Mesendoderm (in vitro differentiated cells): ENCODE data around the gene TWNK.

Source experiments
- DNase-seq: peaks from one replicate; pipeline ENCODE4 v3.0.0; 2013
- H2AK5ac ChIP-seq: 2 replicates; pipeline ENCODE4 v1.6.1; 2013; ENCODE audit warnings: low read length, inconsistent platforms
- H2BK120ac ChIP-seq: 2 replicates; pipeline ENCODE4 v1.6.1; 2013; ENCODE audit warnings: low read depth, mild to moderate bottlenecking, low read length, moderate library complexity, mixed read lengths
- H2BK15ac ChIP-seq: replicated peaks from 2 replicates; pipeline ENCODE4 v1.6.1; 2013; ENCODE audit warnings: low read depth, mild to moderate bottlenecking, moderate library complexity
- H2BK5ac ChIP-seq: 2 replicates; pipeline ENCODE4 v1.6.1; 2013; ENCODE audit warnings: low read length, inconsistent platforms
- H3K18ac ChIP-seq: 2 replicates; pipeline ENCODE4 v1.6.1; 2013; ENCODE audit warnings: mild to moderate bottlenecking, low read length, mixed read lengths
- H3K23ac ChIP-seq: one replicate; pipeline ENCODE4 v1.6.1; 2013; ENCODE audit warnings: low read length
- H3K27ac ChIP-seq: 2 replicates; pipeline ENCODE4 v1.5.1; 2013; ENCODE audit warnings: low read depth, mild to moderate bottlenecking, inconsistent platforms, low read length, moderate library complexity
- H3K27me3 ChIP-seq: 2 replicates; pipeline ENCODE4 v1.6.1; 2013; ENCODE audit warnings: low read length, control low read depth, mild to moderate bottlenecking, inconsistent platforms; ENCODE audit not compliant: insufficient read depth, poor library complexity
- H3K36me3 ChIP-seq: 2 replicates; pipeline ENCODE4 v1.6.1; 2013; ENCODE audit warnings: low read length, inconsistent platforms; ENCODE audit not compliant: control insufficient read depth, insufficient read depth
- H3K4ac ChIP-seq: one replicate; pipeline ENCODE4 v1.6.1; 2013; ENCODE audit warnings: low read depth, mild to moderate bottlenecking, low read length, moderate library complexity
- H3K4me1 ChIP-seq: 2 replicates; pipeline ENCODE4 v1.6.1; 2013; ENCODE audit warnings: low read depth, low read length, inconsistent platforms; ENCODE audit not compliant: control insufficient read depth
- H3K4me2 ChIP-seq: 2 replicates; pipeline ENCODE4 v1.6.1; 2013; ENCODE audit warnings: low read length
- H3K4me3 ChIP-seq: 2 replicates; pipeline ENCODE4 v1.5.1; 2013; ENCODE audit warnings: mild to moderate bottlenecking, low read length
- H3K56ac ChIP-seq: one replicate; pipeline ENCODE4 v1.6.1; 2013; ENCODE audit warnings: low read length
- H3K79me1 ChIP-seq: 2 replicates; pipeline ENCODE4 v1.6.1; 2013; ENCODE audit warnings: low read length, inconsistent platforms
- H3K79me2 ChIP-seq: 2 replicates; pipeline ENCODE4 v1.6.1; 2013; ENCODE audit warnings: mild to moderate bottlenecking, low read length; ENCODE audit not compliant: control insufficient read depth, insufficient read depth
- H3K9ac ChIP-seq: 2 replicates; pipeline ENCODE4 v1.6.1; 2013; ENCODE audit warnings: low read length, inconsistent platforms
- H4K5ac ChIP-seq: one replicate; pipeline ENCODE4 v1.6.1; 2013; ENCODE audit warnings: low read length
- H4K8ac ChIP-seq: one replicate; pipeline ENCODE4 v1.6.1; 2013; ENCODE audit warnings: low read depth, mild to moderate bottlenecking, control low read depth, low read length, moderate library complexity
- WGBS: extraction: QIAGEN DNeasy Blood & Tissue Kit; methylation state at CpG from one replicate; pipeline ENCODE4 v1.1.7; 2013; ENCODE audit warnings: low lambda C conversion rate, missing lambda C conversion rate; ENCODE audit not compliant: insufficient coverage; ENCODE audit errors: extremely low coverage; 5-methylcytosine and 5-hydroxymethylcytosine counted together

TWNK gene

DNA sequence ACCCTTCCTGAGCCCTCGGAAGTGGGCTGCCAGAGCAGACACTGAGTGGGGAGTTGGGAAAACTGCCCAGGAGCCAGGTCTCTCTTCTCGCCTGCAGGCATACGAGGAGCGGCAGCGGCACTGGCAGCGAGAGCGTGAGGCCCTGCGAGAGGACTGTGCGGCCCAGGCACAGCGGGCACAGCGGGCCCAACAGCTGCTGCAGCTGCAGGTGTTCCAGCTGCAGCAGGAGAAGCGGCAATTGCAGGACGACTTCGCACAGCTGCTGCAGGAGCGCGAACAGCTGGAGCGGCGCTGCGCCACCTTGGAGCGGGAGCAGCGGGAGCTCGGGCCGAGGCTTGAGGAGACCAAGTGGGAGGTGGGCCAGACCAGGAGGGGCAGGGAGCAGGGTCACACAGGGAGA lies 18.0 kb downstream of the TWNK start:
- H3K79me1 ChIP-seq = peaks cover 11% of the 10 kb centered on the region
- no CpG with 5 or more reads among the region's 23 CpGs for WGBS

DNA sequence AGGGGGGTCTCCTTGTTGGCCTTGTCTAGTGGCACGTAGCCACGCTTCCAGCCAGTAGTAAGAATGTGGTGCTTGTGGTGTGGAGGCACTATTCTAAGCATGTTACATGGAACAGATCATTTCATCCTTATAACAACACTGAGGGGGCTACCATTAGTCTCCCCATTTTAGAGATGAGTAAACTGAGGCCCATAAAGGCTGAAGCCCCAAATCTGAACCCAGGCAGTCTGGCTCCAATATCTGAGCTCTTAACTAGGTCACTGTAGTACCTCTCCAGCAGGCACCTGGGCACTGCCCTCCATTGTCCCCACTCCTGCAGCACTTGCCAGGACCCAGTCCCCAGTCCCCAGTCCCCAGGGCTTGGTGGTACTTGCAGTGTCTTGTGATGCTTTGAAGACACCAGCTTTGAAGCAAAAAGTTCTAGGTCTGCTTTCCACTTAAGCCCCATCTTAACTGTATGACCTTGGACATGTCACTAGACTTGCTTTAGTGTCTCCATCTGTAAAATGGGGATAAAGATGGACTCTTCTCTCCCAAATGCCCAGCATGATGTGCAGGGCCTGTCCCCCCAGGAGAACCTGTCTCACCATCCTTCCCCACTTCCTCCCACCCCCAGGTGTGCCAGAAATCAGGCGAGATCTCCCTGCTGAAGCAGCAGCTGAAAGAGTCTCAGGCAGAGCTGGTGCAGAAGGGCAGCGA lies 18.7 kb downstream of the TWNK start:
- Histone ChIP-seq H4K8ac (no peak overlapping the region), H3K4me1 (peaks cover 1% of the 10 kb centered on the region), H3K18ac (no peak overlapping the region), H2BK5ac (no peak overlapping the region), H3K23ac (no peak overlapping the region), H3K9ac (no peak overlapping the region), H3K27me3 (no peaks in the 10 kb centered on the region), H3K4ac (no peak overlapping the region), H3K4me2 (no peak overlapping the region), H3K4me3 (no peak overlapping the region), H3K56ac (no peak overlapping the region), H3K36me3 (peaks cover 8% of the 10 kb centered on the region), H3K27ac (no peak overlapping the region), H3K79me1 (peaks cover 6% of the 10 kb centered on the region), H2BK15ac (no peak overlapping the region), H2AK5ac (no peak overlapping the region), H4K5ac (no peak overlapping the region), H3K79me2 (no peaks in the 10 kb centered on the region), H2BK120ac (no peak overlapping the region)
- no peak for DNase-seq
- WGBS = no CpG with 5 or more reads among the region's 4 CpGs

More for the DNA sequence above, 18.0 kb downstream of the TWNK start:
- no peak overlapping the region for H3K4ac ChIP-seq
- peaks cover 6% of the 10 kb centered on the region for H3K79me2 ChIP-seq
- no peak overlapping the region for H3K18ac ChIP-seq
- H3K23ac ChIP-seq = no peak overlapping the region
- H3K27me3 ChIP-seq = no peaks in the 10 kb centered on the region
- no peak overlapping the region for H2AK5ac ChIP-seq
- no peak overlapping the region for H2BK120ac ChIP-seq
- peaks cover 5% of the 10 kb centered on the region for H3K4me1 ChIP-seq
- H3K27ac ChIP-seq = no peak overlapping the region
- H4K8ac ChIP-seq = no peak overlapping the region
- H2BK5ac ChIP-seq = no peak overlapping the region
- H2BK15ac ChIP-seq = no peak overlapping the region
- no peak overlapping the region for H3K9ac ChIP-seq
- no peak overlapping the region for H3K4me2 ChIP-seq
- no peak for DNase-seq
- H3K56ac ChIP-seq = no peak overlapping the region
- H3K36me3 ChIP-seq = peaks cover 8% of the 10 kb centered on the region
- H3K4me3 ChIP-seq = no peak overlapping the region
- H4K5ac ChIP-seq = no peak overlapping the region

DNA sequence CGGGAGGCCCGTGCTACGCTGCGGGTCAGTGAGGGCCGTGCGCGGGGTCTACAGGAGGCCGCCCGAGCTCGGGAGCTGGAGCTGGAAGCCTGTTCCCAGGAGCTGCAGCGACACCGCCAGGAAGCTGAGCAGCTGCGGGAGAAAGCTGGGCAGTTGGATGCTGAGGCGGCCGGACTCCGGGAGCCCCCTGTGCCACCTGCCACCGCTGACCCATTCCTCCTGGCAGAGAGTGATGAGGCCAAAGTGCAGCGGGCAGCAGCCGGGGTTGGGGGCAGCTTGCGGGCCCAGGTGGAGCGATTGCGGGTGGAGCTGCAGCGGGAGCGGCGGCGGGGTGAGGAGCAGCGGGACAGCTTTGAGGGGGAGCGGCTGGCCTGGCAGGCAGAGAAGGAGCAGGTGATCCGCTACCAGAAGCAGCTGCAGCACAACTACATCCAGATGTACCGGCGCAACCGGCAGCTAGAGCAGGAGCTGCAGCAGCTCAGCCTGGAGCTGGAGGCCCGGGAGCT lies 19.3 kb downstream of the TWNK start:
- Histone ChIP-seq H2AK5ac (no peak overlapping the region), H3K18ac (no peak overlapping the region), H3K79me1 (peaks cover 4% of the 10 kb centered on the region), H4K5ac (no peak overlapping the region), H4K8ac (no peak overlapping the region), H3K4me2 (no peak overlapping the region), H3K4ac (no peak overlapping the region), H3K27ac (no peak overlapping the region), H2BK15ac (no peak overlapping the region), H2BK5ac (no peak overlapping the region), H3K4me1 (no peaks in the 10 kb centered on the region), H3K56ac (no peak overlapping the region), H3K27me3 (no peaks in the 10 kb centered on the region), H3K9ac (no peak overlapping the region), H3K4me3 (no peak overlapping the region), H3K36me3 (peaks cover 8% of the 10 kb centered on the region), H3K79me2 (no peaks in the 10 kb centered on the region), H2BK120ac (no peak overlapping the region), H3K23ac (no peak overlapping the region)
- DNase-seq = no peak
- no CpG with 5 or more reads among the region's 33 CpGs for WGBS

DNA sequence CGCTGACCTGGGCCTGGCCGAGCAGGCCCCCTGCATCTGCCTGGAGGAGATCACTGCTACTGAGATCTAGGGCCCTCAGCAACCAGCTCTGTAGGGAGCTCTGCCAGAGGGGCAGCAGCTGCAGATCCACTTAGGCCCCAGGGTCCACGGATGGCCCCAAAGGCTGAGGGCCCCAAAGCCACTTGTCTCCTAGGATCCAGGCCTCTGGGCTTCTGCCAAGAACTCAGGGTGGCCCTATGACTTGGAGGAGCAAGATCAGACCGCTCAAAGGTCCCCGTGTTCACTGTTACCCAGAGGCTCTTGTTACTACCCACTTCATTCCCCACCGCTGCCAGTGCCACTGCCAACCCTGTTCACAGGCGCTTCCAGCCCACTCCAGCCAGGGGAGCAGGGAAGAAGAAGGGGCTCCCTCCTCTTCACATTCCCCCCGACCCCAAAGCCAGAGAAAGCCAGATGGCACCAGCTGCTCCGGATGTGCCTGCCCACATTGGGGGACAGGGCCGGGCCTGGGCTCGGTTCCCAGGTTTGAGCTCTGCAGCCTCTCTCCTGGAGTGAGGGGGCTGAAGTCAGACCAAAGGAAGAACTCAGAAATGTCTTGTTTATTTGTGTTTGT lies 19.9 kb downstream of the TWNK start:
- Histone ChIP-seq H2BK120ac (no peak overlapping the region), H2AK5ac (no peak overlapping the region), H3K23ac (no peak overlapping the region), H4K5ac (no peak overlapping the region), H3K4ac (no peak overlapping the region), H3K79me2 (no peaks in the 10 kb centered on the region), H3K4me1 (no peaks in the 10 kb centered on the region), H4K8ac (no peak overlapping the region), H2BK5ac (no peak overlapping the region), H3K18ac (no peak overlapping the region), H3K36me3 (peaks cover 8% of the 10 kb centered on the region), H2BK15ac (no peak overlapping the region), H3K79me1 (peaks cover 2% of the 10 kb centered on the region), H3K27me3 (no peaks in the 10 kb centered on the region), H3K27ac (no peak overlapping the region), H3K56ac (no peak overlapping the region), H3K4me3 (no peak overlapping the region), H3K9ac (no peak overlapping the region), H3K4me2 (no peak overlapping the region)
- no CpG with 5 or more reads among the region's 11 CpGs for WGBS
- no peak for DNase-seq

- Histone ChIP-seq H3K4ac (no peak overlapping the region), H3K36me3 (peaks cover 6% of the 10 kb centered on the region), H3K27ac (no peak overlapping the region), H3K56ac (no peak overlapping the region), H2BK120ac (no peak overlapping the region), H3K4me3 (no peak overlapping the region), H3K9ac (no peak overlapping the region), H3K27me3 (no peaks in the 10 kb centered on the region), H3K23ac (no peak overlapping the region), H2BK15ac (no peak overlapping the region), H3K4me1 (no peaks in the 10 kb centered on the region), H2AK5ac (no peak overlapping the region), H4K5ac (no peak overlapping the region), H3K4me2 (no peak overlapping the region), H2BK5ac (no peak overlapping the region), H3K18ac (no peak overlapping the region), H4K8ac (no peak overlapping the region), H3K79me2 (no peaks in the 10 kb centered on the region), H3K79me1 (no peaks in the 10 kb centered on the region)
- WGBS = no CpG with 5 or more reads among the region's 13 CpGs
- no peak for DNase-seq
These were observed 20.8 kb downstream of the TWNK start for GRCh38 chr10:101007915-101008822.
